DOHH2 (cell line): Measurements from ENCODE around the gene ZMAT5.

Source experiments
- H3F3A ChIP-seq: fragments of 200-600 bp; sonication (generic), shearing (Covaris generic); 2 replicates; pipeline ENCODE4 v1.6.0; 2016; ENCODE audit warnings: antibody characterized with exemption, mild to moderate bottlenecking; ENCODE audit not compliant: control insufficient read depth, insufficient read depth
- H3K27ac ChIP-seq: fragments of 200-600 bp; sonication (generic); 2 replicates; pipeline ENCODE4 v1.5.1; 2014; ENCODE audit warnings: low read depth, mild to moderate bottlenecking, low read length, moderate library complexity
- H3K27me3 ChIP-seq: fragments of 200-600 bp; sonication (generic); 2 replicates; pipeline ENCODE4 v1.6.1; 2014; ENCODE audit warnings: mild to moderate bottlenecking, low read length, mixed read lengths; ENCODE audit not compliant: control insufficient read depth
- H3K36me3 ChIP-seq: fragments of 200-600 bp; sonication (generic); 2 replicates; pipeline ENCODE4 v1.6.1; 2014; ENCODE audit warnings: mild to moderate bottlenecking, low read length, moderate library complexity, mixed read lengths; ENCODE audit not compliant: control insufficient read depth
- H3K4me1 ChIP-seq: fragments of 200-600 bp; sonication (generic); 2 replicates; pipeline ENCODE4 v1.6.1; 2014; ENCODE audit warnings: mild to moderate bottlenecking, low read length, mixed read lengths; ENCODE audit not compliant: control insufficient read depth
- H3K4me2 ChIP-seq: fragments of 200-600 bp; sonication (generic); 2 replicates; pipeline ENCODE4 v1.6.0; 2014; ENCODE audit warnings: mild to moderate bottlenecking, low read length, moderate library complexity
- H3K4me3 ChIP-seq: fragments of 200-600 bp; sonication (generic); 2 replicates; pipeline ENCODE4 v1.5.1; 2014; ENCODE audit warnings: mild to moderate bottlenecking, low read length, mixed read lengths
- H3K79me2 ChIP-seq: fragments of 200-600 bp; sonication (generic); 2 replicates; pipeline ENCODE4 v1.6.1; 2014; ENCODE audit warnings: mild to moderate bottlenecking, low read length, mixed read lengths; ENCODE audit not compliant: control insufficient read depth
- H3K9me2 ChIP-seq: fragments of 200-600 bp; sonication (generic); replicated peaks from 2 replicates; pipeline ENCODE4 v1.6.1; 2014; ENCODE audit warnings: mild to moderate bottlenecking, low read length, mixed read lengths; ENCODE audit not compliant: control insufficient read depth
- H3K9me3 ChIP-seq: fragments of 200-600 bp; sonication (generic); 2 replicates; pipeline ENCODE4 v1.6.1; 2014; ENCODE audit warnings: antibody characterized with exemption, low read length, mixed read lengths; ENCODE audit not compliant: control insufficient read depth, insufficient read depth
- H4K20me1 ChIP-seq: fragments of 200-600 bp; sonication (generic); 2 replicates; pipeline ENCODE4 v1.6.0; 2014; ENCODE audit warnings: low read depth, mild to moderate bottlenecking, antibody characterized with exemption, low read length, moderate library complexity; ENCODE audit not compliant: control insufficient read depth, insufficient read depth
- EZH2phosphoT487 ChIP-seq: fragments of 200-600 bp; sonication (generic); IDR thresholded peaks from 2 replicates; pipeline ENCODE4 v1.6.1; 2017; ENCODE audit warnings: borderline replicate concordance, mild to moderate bottlenecking, antibody characterized with exemption, low read length, moderate library complexity, mixed read lengths
- TF ChIP-seq, protein P1 (sequence below): fragments of 200-600 bp; sonication (generic); IDR thresholded peaks from one replicate; pipeline ENCODE4 v1.5.1; 2014; ENCODE audit warnings: antibody characterized with exemption, mild to moderate bottlenecking, low read depth, low read length; ENCODE audit not compliant: poor library complexity, severe bottlenecking

Gene ZMAT5, protein sequence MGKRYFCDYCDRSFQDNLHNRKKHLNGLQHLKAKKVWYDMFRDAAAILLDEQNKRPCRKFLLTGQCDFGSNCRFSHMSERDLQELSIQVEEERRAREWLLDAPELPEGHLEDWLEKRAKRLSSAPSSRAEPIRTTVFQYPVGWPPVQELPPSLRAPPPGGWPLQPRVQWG

DNA sequence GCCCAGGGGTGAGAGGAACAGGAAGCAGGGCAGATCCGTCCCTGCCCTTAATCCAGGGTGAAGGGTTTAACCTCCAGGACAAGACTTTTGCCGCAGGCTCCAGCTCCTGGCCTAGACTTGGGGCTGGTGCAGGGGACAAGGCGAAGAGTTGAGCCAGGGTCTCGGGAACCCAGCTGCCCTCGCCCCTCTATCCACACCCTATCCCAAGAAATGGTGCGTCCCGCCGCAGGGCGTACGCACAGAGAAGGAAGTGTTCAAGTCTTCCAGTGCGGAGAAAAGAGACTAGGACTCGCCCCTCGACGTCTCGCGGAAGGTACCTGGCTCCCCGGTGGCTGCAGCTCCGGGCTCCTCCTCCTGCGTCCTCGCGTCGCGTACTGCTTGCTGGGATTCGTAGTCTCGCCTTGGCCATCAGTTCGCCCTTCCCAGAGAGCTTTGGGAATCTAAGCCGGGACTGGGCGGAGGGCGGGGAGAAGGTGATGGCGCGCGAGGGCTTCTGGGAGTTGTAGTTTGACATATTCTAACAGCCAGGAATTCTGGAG lies at the start of gene ZMAT5:
TSS of gene ZMAT5 (minus strand) at position 376 of the 539 bp plus-strand sequence. CDS start 18,463 bp downstream, outside the sequence.
- H4K20me1 ChIP-seq, result no peaks in the 10 kb centered on the region; the same call in 1 of the 2 replicates
- no peaks in the 10 kb centered on the region for H3K27me3 ChIP-seq
- H3K4me2 ChIP-seq, result peak within 1 kb of the TSS; percentile 66
- peaks cover 35% of the 10 kb centered on the region for H3K36me3 ChIP-seq
- no peaks in the 10 kb centered on the region for H3K9me2 ChIP-seq
- peak within 1 kb of the TSS; percentile 98 for H3K4me3 ChIP-seq
- no peaks in the 10 kb centered on the region for H3F3A ChIP-seq
- H3K27ac ChIP-seq, result peak within 1 kb of the TSS; percentile 52
- H3K4me1 ChIP-seq, result peaks cover 28% of the 10 kb centered on the region
- TF ChIP-seq, protein P1, sequence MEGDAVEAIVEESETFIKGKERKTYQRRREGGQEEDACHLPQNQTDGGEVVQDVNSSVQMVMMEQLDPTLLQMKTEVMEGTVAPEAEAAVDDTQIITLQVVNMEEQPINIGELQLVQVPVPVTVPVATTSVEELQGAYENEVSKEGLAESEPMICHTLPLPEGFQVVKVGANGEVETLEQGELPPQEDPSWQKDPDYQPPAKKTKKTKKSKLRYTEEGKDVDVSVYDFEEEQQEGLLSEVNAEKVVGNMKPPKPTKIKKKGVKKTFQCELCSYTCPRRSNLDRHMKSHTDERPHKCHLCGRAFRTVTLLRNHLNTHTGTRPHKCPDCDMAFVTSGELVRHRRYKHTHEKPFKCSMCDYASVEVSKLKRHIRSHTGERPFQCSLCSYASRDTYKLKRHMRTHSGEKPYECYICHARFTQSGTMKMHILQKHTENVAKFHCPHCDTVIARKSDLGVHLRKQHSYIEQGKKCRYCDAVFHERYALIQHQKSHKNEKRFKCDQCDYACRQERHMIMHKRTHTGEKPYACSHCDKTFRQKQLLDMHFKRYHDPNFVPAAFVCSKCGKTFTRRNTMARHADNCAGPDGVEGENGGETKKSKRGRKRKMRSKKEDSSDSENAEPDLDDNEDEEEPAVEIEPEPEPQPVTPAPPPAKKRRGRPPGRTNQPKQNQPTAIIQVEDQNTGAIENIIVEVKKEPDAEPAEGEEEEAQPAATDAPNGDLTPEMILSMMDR, result no peak
- no peak for TF ChIP-seq EZH2phosphoT487
- H3K79me2 ChIP-seq, result peaks cover 45% of the 10 kb centered on the region
- no peaks in the 10 kb centered on the region for H3K9me3 ChIP-seq

DNA sequence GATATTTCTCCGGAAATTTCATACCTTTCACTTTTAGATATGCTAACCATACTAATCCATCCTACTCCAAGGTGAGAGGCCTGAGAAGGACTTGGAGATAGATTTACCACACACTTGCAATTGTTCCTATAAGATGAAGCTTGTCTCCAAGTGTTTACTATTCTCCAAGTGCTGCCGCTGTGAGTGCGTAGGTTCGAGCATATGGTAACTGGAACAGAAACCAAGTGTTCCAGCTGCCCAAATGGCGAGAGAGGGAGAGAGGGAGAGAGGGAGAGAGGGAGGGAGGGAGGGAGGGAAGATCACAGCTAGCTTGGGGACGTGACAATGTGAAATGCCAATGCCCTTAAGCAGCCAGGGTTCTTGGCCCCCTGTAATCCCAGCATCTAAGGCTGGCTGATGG lies 49.7 kb upstream of the ZMAT5 start:
- Histone ChIP-seq H3K27ac (no peak overlapping the region), H3K79me2 (no peaks in the 10 kb centered on the region), H3K4me2 (no peak overlapping the region), H3K9me3 (no peaks in the 10 kb centered on the region), H3K27me3 (no peaks in the 10 kb centered on the region), H3F3A (no peaks in the 10 kb centered on the region), H4K20me1 (no peaks in the 10 kb centered on the region; the same call in 1 of the 2 replicates), H3K4me3 (no peak overlapping the region), H3K4me1 (no peaks in the 10 kb centered on the region), H3K36me3 (peaks cover 74% of the 10 kb centered on the region), H3K9me2 (no peaks in the 10 kb centered on the region)
- TF ChIP-seq, protein P1, result no peak
- no peak for TF ChIP-seq EZH2phosphoT487

DNA sequence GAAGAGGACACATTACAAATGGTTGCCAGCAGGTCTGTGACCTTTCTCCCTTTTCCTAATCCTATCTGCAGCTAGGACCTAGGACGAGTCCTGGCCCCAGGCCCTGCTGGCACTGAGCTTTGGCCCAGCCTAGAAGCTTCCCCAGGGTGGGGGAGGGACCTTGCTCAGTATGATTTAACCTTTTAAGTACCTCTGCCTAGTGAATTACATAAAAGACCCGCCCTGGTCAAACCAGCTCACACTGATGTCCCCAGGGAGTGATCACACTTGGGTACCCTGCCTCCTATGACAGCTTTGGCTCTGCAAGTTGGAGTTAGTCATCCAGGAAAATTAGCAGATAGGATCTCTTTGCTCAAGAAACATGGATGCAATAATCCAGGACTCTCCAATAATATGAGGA lies 49.3 kb upstream of the ZMAT5 start:
- Histone ChIP-seq H3K27me3 (no peaks in the 10 kb centered on the region), H3F3A (no peaks in the 10 kb centered on the region), H3K36me3 (peaks cover 74% of the 10 kb centered on the region), H4K20me1 (no peaks in the 10 kb centered on the region; the same call in 1 of the 2 replicates), H3K9me2 (no peaks in the 10 kb centered on the region), H3K9me3 (no peaks in the 10 kb centered on the region), H3K4me2 (no peak overlapping the region), H3K4me3 (no peak overlapping the region), H3K27ac (no peak overlapping the region), H3K4me1 (no peaks in the 10 kb centered on the region), H3K79me2 (no peaks in the 10 kb centered on the region)
- TF ChIP-seq, protein P1, result no peak
- TF ChIP-seq EZH2phosphoT487, result no peak
